Measurements from ENCODE around the gene DQX1.
A peak's percentile ranks its signal among the peaks of the same experiment; 100 is the strongest.

Gene DQX1

DNA sequence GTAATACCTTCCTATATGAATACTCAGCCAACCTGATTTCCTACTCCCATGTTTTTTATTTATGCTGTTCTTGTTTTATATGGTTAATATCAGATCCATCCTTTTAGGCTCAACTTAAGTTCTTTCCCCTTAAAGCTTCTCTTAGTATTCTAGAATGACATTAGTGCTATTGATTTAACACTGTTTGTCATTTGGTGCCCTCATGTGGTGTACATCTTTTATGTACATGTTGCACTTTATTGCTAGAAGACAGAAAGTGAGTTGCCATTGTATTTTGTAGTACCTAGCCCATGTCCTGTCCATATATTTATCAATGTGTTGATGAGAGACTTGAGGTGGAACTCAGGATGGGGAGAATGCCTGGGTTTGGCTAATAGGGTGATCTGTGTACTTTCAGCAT lies 6.2 kb upstream of the DQX1 start:
- peak; percentile 79 for DNase-seq (ENCODE audit: low spot score)

DNA sequence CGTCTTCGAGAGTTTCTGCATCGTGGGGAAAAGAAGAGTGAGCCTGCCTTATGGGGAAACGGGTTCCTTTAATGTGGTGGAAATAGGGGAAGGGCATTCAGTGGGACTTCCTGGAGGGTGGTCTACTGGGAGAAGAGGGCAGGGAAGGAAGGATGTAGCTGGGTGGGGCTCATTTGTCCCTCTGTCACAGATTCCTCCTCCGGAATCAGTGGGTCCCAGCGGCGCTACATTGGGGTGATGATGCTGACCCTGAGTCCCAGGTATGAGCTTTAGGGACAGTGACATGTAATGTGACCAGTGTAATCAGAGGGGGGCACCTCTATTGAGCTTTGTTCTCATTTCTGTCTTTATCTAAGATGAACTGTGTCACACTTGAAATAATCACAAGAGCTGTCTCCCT lies 5.6 kb upstream of the DQX1 start:
- DNase-seq (ENCODE audit: low spot score) = no peak

DNA sequence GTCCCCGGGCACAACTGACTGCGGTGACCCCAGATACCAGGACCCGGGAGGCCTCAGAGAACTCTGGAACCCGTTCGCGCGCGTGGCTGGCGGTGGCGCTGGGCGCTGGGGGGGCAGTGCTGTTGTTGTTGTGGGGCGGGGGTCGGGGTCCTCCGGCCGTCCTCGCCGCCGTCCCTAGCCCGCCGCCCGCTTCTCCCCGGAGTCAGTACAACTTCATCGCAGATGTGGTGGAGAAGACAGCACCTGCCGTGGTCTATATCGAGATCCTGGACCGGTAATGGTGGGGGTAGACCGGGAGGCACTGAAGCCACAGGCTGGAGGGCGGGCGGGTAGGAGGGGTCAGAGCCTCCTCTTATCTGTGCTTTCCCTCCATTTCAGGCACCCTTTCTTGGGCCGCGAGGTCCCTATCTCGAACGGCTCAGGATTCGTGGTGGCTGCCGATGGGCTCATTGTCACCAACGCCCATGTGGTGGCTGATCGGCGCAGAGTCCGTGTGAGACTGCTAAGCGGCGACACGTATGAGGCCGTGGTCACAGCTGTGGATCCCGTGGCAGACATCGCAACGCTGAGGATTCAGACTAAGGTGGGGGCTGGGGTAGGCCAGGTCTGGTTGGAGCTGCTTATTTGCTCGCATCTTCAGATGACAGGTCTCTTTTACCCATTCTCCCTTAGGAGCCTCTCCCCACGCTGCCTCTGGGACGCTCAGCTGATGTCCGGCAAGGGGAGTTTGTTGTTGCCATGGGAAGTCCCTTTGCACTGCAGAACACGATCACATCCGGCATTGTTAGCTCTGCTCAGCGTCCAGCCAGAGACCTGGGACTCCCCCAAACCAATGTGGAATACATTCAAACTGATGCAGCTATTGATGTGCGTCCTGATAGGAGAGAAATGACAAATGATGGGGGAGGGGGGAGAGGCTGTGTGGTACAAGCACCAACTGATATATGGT lies 4.5 kb upstream of the DQX1 start:
- DNase-seq (ENCODE audit: low spot score) = peak; percentile 83

DNA sequence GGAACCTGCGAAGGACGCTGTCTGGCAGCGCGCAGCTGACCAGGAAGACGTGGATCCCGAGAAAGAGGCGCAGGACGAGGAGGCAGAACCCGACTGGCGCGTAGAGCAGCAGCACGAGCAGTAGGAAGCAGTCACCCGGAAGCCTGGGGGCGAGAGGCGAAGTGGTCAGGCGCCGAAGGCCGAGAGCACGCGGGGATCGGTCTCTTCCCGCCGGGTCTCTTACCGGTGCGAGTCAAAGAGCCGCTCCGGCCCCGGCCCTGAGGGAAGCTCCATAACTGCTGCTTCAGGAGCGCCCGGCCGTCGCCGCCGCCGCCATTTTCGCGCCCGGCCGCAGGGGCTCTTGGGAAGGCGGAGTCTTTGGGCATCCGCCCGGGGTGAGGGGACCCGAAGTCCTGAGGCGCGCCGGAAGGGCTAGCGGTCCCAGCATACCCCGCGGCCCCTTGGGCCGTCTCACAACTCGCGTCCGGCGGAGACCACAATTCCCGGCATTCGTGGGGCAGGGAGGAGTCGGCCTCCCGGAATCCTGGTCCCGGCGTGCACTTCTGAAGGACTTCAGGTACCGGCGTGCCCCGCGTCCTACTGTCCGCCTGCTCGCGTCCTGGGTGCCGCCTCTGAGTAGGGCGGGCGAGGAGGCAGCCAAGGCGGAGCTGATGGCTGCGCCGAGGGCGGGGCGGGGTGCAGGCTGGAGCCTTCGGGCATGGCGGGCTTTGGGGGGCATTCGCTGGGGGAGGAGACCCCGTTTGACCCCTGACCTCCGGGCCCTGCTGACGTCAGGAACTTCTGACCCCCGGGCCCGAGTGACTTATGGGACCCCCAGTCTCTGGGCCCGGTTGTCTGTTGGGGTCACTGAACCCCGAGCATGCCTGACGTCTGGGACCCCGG lies 3.6 kb upstream of the DQX1 start, which contains the start of the genes AUP1 and HTRA2:
TSS of gene AUP1 (minus strand) at position 350 of the 882 bp plus-strand sequence. CDS start at position 273, 77 bp downstream.
TSS of gene HTRA2 (plus strand) at position 577 of the 882 bp plus-strand sequence. CDS start at position 651, 74 bp downstream.
- DNase-seq (ENCODE audit: low spot score) = peak; percentile 91

DNA sequence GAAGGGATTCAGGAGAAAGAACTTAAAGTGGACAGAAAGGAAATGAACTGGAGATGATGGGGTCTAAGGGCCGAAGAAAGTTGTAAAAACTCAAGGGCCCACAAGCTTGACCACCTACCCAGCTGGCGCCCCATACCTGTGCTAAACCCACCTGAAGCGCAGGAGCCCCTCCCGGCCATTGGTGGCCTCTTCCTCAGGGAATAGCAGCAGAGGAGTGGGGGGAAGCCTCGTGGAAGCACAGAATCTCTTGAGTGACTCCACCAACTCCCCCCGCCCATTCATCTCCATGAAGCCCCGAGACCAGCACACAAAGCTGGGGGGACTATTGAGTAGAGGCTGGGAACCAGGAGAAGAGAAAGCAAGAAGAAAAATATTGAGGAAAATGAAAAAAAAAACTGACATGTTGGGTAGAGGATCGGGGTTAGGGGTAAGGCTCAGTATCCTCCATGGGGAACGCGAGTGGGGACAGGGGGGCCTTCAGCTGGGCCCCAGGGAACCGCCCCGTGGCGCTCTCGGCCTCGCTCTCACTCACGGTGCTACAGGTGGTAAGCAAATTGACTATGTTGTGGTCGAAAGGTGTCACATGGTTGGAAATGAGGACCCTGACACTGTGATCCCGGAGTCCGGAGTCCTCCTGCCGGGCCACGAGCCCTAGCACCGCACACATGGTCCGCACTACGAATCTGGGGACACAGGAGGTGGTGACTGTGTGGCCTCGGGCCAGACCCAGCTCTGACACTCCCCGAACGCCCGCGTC lies 2.7 kb upstream of the DQX1 start:
- DNase-seq (ENCODE audit: low spot score) = no peak

DNA sequence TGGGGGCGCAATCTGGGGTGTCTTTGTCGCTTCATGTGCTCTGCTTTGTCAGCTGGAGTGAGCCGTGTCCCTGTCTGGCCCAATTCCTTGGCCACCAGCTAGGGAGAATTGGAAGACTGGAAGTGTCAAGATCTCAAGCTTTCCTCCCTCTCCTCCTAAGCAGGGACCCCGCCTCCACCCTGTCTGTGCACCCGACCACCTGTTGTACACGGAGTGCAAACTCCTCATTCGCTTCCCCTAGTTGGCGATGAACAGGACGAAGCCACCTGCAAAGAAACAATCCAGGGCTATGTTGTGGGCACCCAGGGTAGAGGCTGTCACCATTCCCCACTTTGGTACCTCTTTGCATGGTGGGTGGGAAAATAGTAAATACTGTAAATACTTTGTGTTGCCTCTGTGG lies 1.7 kb upstream of the DQX1 start:
- no peak for DNase-seq (ENCODE audit: low spot score)

DNA sequence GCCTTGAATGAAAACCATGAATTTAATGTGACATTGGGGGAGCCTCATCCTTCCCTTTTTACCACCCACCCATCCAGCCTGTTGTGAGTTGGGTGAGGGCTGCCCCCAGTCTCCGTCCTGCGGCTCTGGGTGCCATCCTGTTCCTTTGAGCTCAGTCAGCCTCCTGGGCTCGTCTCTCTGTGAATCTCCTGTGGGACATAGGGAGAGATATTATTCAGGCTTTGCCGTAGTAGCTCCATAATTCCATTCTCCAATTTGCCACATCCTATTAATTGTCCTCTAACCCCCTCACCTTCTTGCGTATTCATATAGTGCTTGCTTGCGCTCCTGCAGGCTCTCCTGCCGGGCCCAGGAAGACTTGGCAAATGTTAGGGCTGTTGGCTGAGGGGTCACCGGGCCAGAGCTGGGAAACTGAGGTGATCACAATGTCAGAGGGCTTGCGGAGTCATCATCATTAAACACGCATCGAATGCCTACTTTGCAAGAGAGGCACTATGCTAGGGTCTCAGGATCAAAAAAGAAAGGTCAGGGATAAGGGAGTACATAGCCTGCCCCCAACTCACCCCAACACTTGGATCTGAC lies 709 bp upstream of the DQX1 start:
- no peak for DNase-seq (ENCODE audit: low spot score)

DNA sequence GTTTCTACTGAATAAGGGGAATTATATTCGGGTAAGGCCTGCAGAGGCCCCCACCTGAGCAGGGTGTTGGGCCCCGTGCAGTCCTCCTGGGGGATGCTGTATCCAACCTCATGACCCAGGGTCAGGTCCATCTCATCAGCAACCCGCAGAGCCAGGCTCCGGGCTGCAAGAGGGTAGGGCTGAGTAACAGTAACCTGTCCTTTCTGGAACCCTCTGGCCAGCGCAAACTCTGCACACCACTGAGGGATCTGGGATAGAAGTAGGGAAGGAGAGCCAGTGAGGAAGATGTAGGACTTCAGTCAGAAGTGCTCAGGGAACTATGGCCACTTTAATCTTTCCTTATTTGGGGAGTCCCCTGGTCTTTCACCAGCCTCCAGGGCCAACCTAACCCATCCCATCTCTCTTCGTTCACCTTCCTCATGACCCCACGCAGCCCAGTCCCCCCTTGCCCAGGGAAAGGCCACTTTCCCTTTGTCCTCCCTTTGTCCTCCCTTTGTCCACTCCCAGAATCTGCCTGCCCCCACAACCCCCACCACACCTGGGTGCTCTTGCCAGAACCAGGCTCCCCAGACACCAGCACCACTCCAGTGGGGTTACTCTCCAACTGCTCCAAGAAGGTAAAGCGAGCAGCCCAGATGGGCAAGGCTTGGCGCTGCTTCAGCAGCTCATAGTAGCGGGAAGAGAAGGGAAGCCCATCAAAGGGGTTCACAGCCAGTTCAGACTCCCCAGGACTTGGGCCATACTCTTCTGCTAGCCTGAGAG lies 895 bp downstream of the DQX1 start:
- DNase-seq (ENCODE audit: low spot score) = no peak

DNA sequence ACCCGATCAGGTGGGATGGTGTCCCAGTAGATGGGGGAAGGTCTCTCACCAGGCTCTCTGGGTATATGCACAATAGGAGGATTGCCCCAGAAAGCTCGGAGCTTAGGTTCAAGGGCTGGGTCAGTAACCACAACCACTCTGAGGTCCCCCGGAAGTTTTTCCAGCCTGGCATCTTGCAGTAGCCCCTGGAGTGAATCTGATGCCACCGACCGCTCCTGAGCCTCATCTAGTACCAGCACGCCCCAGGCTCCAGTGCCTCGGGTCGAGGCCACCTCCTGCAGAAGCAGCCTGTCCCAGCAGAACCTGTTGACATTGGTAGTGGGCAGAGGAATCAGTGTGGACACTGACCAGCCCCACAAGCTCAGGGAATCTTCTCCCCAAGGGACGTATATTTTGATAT lies 2.0 kb downstream of the DQX1 start:
- no peak for DNase-seq (ENCODE audit: low spot score)

DNA sequence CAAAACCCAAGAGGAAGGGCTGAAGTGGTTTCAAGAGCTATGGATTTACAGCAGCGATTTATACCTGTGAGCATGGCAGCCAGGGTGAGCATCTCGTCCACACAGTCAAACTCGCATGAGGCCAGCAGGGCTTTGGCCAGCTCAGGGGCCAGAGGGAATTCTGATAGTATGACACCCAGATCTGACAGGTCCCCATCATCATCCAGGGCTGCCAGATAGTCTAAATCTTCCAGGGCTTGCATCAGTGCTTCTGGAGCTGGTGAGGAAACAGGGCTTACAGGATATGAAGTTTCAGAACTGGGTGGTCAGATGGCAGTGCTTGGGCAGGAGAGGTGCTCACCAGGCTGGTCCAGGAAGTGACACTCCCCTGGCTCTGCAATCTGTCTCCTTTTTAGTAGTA lies 3.5 kb downstream of the DQX1 start:
- DNase-seq (ENCODE audit: low spot score) = no peak

DNA sequence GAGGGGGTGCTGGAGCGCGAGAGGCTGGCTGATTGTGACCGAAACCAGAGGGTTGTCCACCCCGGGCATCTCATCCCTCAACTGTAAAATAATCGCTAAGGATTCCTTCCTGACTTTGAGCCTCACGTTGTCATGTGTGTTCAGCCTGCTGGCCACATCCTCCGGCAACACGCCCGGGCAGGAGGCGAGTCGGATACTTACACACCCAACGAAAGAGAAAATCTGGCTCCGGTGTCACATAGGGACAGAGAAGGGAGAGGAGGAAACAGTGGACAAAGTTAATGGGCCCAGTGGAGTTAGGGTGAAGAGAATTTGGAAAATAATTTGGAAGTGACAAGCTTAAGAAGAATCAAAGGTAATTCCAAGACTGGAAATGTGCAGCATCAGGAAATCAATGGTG lies 9.4 kb downstream of the DQX1 start:
- DNase-seq (ENCODE audit: low spot score) = no peak

DNA sequence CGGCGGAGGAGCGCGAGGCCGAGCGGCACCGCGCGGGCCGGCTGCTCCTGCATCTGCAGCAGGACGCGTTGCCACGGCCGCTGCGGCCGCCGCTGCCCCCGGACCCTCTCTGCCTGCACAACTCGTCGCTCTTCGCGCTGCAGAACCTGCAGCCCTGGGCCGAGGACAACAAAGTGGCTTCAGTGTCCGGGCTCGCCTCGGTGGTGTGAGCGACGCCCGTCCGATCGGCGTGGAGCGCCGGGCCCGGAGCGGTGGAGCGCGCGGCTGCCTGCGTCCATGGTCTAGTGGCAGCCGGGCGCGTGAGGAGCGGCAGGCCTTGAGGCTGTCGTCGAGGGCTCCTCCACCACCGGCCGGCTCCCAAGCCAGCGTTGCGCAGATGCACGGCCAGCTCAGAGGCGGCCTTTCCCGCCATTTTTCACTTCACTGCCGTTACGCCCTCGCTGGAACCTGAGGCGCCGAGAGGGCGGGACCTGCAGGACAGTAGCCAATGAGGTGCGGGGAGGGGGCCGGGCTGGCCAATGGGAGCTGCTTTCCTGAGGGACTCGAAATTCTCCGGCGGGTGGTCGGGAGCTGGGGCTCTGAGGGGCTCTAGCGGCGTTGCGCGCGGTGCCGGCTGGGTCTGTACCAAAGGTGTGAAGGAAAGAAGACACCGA lies 9.9 kb downstream of the DQX1 start:
- DNase-seq (ENCODE audit: low spot score) = peak; percentile 51

DNA sequence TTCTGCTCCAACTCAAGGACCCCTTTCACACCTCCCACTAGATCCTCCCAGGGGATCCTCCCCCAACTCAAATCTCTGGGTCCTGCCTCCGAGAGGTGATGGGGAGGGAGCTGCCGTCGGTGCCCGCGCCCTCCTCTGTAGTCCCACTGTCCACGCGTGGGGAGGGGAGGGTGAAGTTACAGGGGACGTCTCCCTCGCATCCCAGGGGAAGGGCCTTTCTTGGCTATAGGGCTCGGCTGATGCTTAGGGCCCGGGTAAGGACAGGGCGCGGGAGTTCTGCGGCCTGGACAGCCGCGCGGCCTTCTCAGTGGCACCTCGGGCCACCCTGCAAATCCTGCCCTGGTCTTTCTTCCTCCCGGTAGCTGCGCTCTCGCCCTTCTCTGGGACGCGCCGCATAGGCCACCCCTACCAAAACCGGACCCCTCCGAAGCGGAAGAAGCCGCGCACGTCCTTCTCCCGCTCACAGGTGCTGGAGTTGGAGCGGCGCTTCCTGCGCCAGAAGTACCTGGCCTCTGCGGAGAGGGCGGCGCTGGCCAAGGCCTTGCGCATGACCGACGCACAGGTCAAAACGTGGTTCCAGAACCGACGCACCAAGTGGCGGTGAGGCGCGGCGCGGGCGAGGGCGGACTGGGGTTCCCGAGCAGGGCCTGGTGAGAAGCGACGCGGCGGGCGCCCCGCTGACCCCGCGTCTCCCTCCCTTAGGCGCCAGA lies 10.6 kb downstream of the DQX1 start:
- DNase-seq (ENCODE audit: low spot score) = no peak

DNA sequence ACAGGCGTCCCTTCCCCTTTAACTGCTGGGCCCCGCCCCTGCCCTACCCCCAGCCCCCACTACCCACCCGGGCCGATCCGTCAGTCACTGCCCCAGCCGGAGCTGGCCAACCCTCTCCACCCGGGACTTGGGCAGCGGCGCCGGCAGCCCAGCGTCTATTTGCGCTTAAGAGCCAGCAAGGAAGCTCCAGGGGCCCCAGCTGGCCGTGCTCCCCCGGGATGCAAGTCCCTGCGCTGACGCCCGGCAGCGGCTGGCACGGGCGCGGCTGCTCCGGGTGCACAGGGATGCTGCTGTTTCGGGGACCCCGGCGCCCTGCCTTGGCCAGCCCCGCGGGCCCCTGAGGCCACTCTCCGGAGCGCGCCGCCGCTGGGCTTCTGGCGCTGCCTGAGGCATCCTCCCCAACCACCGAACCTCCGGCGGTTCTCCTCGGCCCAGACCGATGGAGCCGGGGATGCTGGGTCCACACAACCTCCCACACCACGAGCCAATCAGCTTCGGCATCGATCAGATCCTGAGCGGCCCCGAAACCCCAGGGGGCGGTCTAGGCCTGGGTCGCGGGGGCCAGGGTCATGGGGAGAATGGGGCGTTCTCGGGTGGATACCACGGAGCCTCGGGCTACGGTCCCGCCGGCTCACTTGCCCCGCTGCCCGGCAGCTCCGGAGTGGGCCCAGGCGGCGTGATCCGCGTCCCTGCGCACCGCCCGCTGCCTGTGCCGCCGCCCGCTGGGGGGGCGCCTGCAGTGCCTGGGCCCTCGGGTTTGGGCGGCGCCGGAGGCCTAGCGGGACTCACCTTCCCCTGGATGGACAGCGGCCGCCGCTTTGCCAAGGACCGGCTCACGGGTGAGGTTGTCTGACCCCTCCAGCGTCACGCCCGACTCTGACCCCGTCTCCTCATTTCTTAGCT lies 11.4 kb downstream of the DQX1 start, which contains the start of gene TLX2:
TSS of gene TLX2 (plus strand) at position 83 of the 903 bp plus-strand sequence. CDS start at position 440, 357 bp downstream.
- DNase-seq (ENCODE audit: low spot score) = no peak

DNA sequence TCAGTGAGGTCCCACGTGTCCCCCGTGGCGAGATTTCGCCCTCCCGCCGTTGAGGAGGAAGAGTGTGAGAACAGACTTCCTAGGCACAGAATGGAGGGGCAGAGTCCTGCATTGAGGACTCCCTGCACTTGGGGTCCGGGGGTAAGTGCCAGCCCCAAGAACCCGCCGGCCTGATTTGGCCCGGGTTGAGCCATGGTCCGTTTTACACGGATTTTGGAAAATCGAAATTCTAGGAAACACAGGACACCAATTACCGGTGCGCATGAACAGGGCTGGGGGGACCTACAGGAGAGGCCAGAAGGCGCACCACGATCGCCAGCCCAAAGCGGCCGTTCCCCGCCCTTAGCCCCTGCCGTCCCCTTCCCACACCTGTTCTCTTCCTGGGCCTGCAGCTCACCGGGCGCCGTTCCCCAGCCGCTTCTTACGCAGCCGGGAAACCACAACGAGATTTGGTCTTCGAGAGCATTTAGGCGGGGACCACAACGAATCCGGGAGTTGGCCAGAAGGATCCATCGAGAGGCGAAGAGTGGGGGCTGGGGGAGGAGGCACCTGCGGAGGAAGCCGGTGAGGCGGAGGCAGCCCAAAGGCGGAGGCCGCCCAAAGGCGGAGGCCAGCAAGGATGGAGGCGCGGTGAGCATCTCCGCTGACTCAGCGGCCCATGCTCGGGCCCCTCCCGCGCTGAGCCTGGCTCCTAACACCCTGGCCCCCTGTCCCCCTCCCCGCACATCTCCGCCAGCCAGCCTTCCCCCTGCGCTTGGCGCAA lies 12.2 kb downstream of the DQX1 start:
- no peak for DNase-seq (ENCODE audit: low spot score)

DNA sequence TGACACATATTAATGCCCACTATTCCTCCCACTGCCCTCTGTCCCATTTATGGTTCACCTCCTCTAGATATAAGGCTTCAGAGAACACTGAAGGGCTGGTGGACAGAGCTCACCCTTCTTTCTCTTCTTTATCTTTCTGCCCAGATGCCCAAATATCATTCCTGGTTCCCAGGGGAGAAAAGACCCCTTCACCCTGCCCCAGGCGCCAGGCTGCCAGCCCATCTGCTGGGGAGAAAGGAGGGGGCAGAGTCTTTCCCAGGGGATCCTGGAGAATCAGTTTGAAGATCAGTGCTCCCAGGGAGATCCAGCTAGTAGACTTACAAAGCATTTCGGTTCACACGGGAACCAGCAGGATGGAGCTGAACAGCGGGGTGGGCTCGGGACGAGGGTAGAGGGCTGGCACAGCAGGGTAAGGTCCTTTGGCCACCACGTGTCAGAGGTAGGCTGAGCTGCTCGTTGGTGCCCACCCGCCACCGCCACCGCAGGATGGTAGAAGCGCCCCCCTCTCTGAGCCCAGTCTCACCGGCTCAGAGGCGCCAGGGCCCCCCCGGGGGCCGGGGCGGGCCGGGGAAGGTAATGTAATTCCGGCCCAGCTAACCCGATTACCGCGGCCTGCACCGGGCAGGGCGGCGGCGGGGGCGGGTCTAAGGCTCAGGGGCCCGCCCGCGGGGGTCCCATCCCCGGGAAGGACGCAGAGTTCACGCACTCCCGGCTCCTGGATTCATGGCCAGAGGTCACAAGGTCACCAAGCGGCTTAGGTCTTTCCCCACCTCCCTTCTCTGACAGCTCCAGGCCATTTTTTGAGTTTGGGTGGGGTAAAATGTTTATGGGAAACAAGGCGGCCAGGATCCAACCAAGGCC lies 13.1 kb downstream of the DQX1 start:
- no peak for DNase-seq (ENCODE audit: low spot score)
